SK-N-MC (cell line): ENCODE data around the gene PRF1.
"Not testable (repeated sequence)": the region's sequence is repeated elsewhere in the genome, so short reads cannot be mapped to it uniquely, and the experiment has no call there.

Experiments
- DNase-seq: peaks from one replicate; pipeline ENCODE4 v3.0.0-alpha.2; 2011; ENCODE audit warnings: low read depth, low spot score
- H3K27ac ChIP-seq: fragments of 200-600 bp; sonication (generic); 2 replicates; pipeline ENCODE4 v1.5.1; 2016; ENCODE audit warnings: mixed run types
- H3K36me3 ChIP-seq: fragments of 200-600 bp; sonication (generic); 2 replicates; pipeline ENCODE4 v1.6.1; 2017; ENCODE audit warnings: antibody characterized with exemption, low read length, mixed read lengths; ENCODE audit not compliant: insufficient read depth
- H3K4me3 ChIP-seq: fragments of 200-600 bp; sonication (generic); 2 replicates; pipeline ENCODE4 v1.5.1; 2016
- H3K9ac ChIP-seq: fragments of 200-600 bp; sonication (generic); 2 replicates; pipeline ENCODE4 v1.8.0; 2017; ENCODE audit warnings: mixed run types, mixed read lengths; ENCODE audit not compliant: insufficient read length
- H3K9me3 ChIP-seq: fragments of 200-600 bp; sonication (generic); 2 replicates; pipeline ENCODE4 v1.6.1; 2017; ENCODE audit warnings: low read depth, mild to moderate bottlenecking, antibody characterized with exemption, low read length, moderate library complexity, mixed read lengths
- EZH2 ChIP-seq: fragments of 200-600 bp; sonication (generic); IDR thresholded peaks from one replicate; pipeline ENCODE4 v1.6.1; 2017; ENCODE audit warnings: antibody characterized with exemption
- FOXP2 ChIP-seq: optimal IDR thresholded peaks from 2 replicates; pipeline ENCODE3; 2011; ENCODE audit warnings: mild to moderate bottlenecking, moderate library complexity; ENCODE audit not compliant: insufficient read depth; ENCODE audit errors: extremely low read length, control extremely low read depth
- POLR2AphosphoS5 ChIP-seq: IDR thresholded peaks from 2 replicates; pipeline ENCODE4 v1.6.1; 2012; ENCODE audit warnings: mild to moderate bottlenecking, low read depth, low read length, borderline replicate concordance

Gene PRF1

GRCh38 chr10:70618663-70619062, 16.1 kb upstream of the PRF1 start:
- TF ChIP-seq EZH2 (no peak), POLR2AphosphoS5 (no peak), FOXP2 (no peak)
- Histone ChIP-seq H3K9me3 (no peaks in the 10 kb centered on the region), H3K4me3 (no peak overlapping the region), H3K36me3 (no peaks in the 10 kb centered on the region), H3K27ac (no peak overlapping the region), H3K9ac (no peak overlapping the region)
- no peak for DNase-seq

- no peaks in the 10 kb centered on the region for H3K9me3 ChIP-seq
- no peaks in the 10 kb centered on the region for H3K36me3 ChIP-seq
- TF ChIP-seq EZH2 (no peak), FOXP2 (no peak), POLR2AphosphoS5 (no peak)
- no peak overlapping the region for H3K9ac ChIP-seq
- no peak for DNase-seq
- no peak overlapping the region for H3K27ac ChIP-seq
- H3K4me3 ChIP-seq = no peak overlapping the region
Measured at GRCh38 chr10:70617798-70618568, 15.4 kb upstream of the PRF1 start.

- Histone ChIP-seq H3K9ac (no peak overlapping the region), H3K27ac (no peak overlapping the region), H3K9me3 (no peaks in the 10 kb centered on the region), H3K4me3 (no peak overlapping the region), H3K36me3 (no peaks in the 10 kb centered on the region)
- DNase-seq = no peak
- TF ChIP-seq POLR2AphosphoS5 = no peak
Measured at GRCh38 chr10:70616761-70617160, 14.2 kb upstream of the PRF1 start.

- TF ChIP-seq EZH2 (no peak), FOXP2 (no peak), POLR2AphosphoS5 (no peak)
- H3K27ac ChIP-seq = no peak overlapping the region
- H3K9me3 ChIP-seq = no peaks in the 10 kb centered on the region
Measured at GRCh38 chr10:70615784-70616522, 13.4 kb upstream of the PRF1 start.

GRCh38 chr10:70615211-70615610, 12.7 kb upstream of the PRF1 start:
- Histone ChIP-seq H3K9ac (no peak overlapping the region), H3K9me3 (no peaks in the 10 kb centered on the region), H3K4me3 (no peak overlapping the region), H3K36me3 (no peaks in the 10 kb centered on the region), H3K27ac (no peak overlapping the region)
- DNase-seq = no peak
- TF ChIP-seq EZH2 (no peak), FOXP2 (no peak), POLR2AphosphoS5 (no peak)

More at GRCh38 chr10:70615784-70616522, 13.4 kb upstream of the PRF1 start:
- DNase-seq = no peak
- H3K36me3 ChIP-seq = no peaks in the 10 kb centered on the region
- no peak overlapping the region for H3K9ac ChIP-seq
- no peak overlapping the region for H3K4me3 ChIP-seq

- not testable (repeated sequence) for H3K9ac ChIP-seq, H3K36me3 ChIP-seq, DNase-seq, H3K4me3 ChIP-seq, H3K27ac ChIP-seq, H3K9me3 ChIP-seq
Measured at GRCh38 chr10:70614364-70614763, 11.8 kb upstream of the PRF1 start.

- no peak overlapping the region for H3K9ac ChIP-seq
- H3K36me3 ChIP-seq = no peaks in the 10 kb centered on the region
- DNase-seq = no peak
- no peak overlapping the region for H3K4me3 ChIP-seq
- no peak overlapping the region for H3K27ac ChIP-seq
- TF ChIP-seq EZH2 (no peak), FOXP2 (no peak), POLR2AphosphoS5 (no peak)
- no peaks in the 10 kb centered on the region for H3K9me3 ChIP-seq
Measured at GRCh38 chr10:70613941-70614340, 11.4 kb upstream of the PRF1 start.

GRCh38 chr10:70607936-70608335, 5.4 kb upstream of the PRF1 start:
- no peak overlapping the region for H3K9ac ChIP-seq
- H3K36me3 ChIP-seq = no peaks in the 10 kb centered on the region
- no peak overlapping the region for H3K4me3 ChIP-seq
- no peak for DNase-seq
- no peaks in the 10 kb centered on the region for H3K9me3 ChIP-seq
- no peak overlapping the region for H3K27ac ChIP-seq
- TF ChIP-seq FOXP2 (no peak), EZH2 (no peak), POLR2AphosphoS5 (no peak)
